HEK293 (cell line): ENCODE results near the gene IL15.

Source experiments
- BCL11B ChIP-seq: fragments of 450-650 bp; formaldehyde crosslinking; IDR thresholded peaks from 2 replicates; pipeline ENCODE4 v1.5.1; 2016; ENCODE audit warnings: low read depth, missing biosample characterization, missing genetic modification characterization
- CTCF ChIP-seq: fragments of 450-650 bp; formaldehyde crosslinking; IDR thresholded peaks from 2 replicates; pipeline ENCODE4 v1.5.1; 2016; ENCODE audit warnings: missing biosample characterization, missing genetic modification characterization
- IKZF3 ChIP-seq: fragments of 450-650 bp; IDR thresholded peaks from 2 replicates; pipeline ENCODE4 v1.5.0; 2018; ENCODE audit warnings: missing biosample characterization, mild to moderate bottlenecking, missing genetic modification characterization, moderate library complexity
- KLF16 ChIP-seq: fragments of 450-650 bp; formaldehyde crosslinking; IDR thresholded peaks from 2 replicates; pipeline ENCODE4 v1.5.1; 2017; ENCODE audit warnings: missing biosample characterization, missing genetic modification characterization
- KLF7 ChIP-seq: fragments of 450-650 bp; formaldehyde crosslinking; IDR thresholded peaks from 2 replicates; pipeline ENCODE4 v1.5.1; 2016; ENCODE audit warnings: missing biosample characterization, missing genetic modification characterization, borderline replicate concordance
- MEIS1 ChIP-seq: sonication (generic); formaldehyde crosslinking; IDR thresholded peaks from 2 replicates; pipeline ENCODE4 v1.8.1; 2022; ENCODE audit warnings: missing genetic modification reagents, mild to moderate bottlenecking, borderline replicate concordance
- OVOL3 ChIP-seq: fragments of 450-650 bp; formaldehyde crosslinking; IDR thresholded peaks from 2 replicates; pipeline ENCODE4 v1.5.1; 2016; ENCODE audit warnings: missing biosample characterization, missing genetic modification characterization
- PRDM4 ChIP-seq: fragments of 450-650 bp; formaldehyde crosslinking; IDR thresholded peaks from 2 replicates; pipeline ENCODE4 v1.5.1; 2017; ENCODE audit warnings: missing biosample characterization, missing genetic modification characterization
- TSHZ1 ChIP-seq: fragments of 450-650 bp; formaldehyde crosslinking; IDR thresholded peaks from 2 replicates; pipeline ENCODE4 v1.5.1; 2016; ENCODE audit warnings: missing biosample characterization, missing genetic modification characterization, borderline replicate concordance
- YY1 ChIP-seq: fragments of 450-650 bp; formaldehyde crosslinking; IDR thresholded peaks from 2 replicates; pipeline ENCODE4 v1.5.1; 2018; ENCODE audit warnings: missing biosample characterization, missing genetic modification characterization
- ZBTB1 ChIP-seq: fragments of 450-650 bp; formaldehyde crosslinking; IDR thresholded peaks from 2 replicates; pipeline ENCODE4 v1.5.1; 2016; ENCODE audit warnings: missing biosample characterization, missing genetic modification characterization
- ZBTB21 ChIP-seq: fragments of 450-650 bp; formaldehyde crosslinking; IDR thresholded peaks from 2 replicates; pipeline ENCODE4 v1.5.1; 2017; ENCODE audit warnings: missing biosample characterization, missing genetic modification characterization
- ZBTB7A ChIP-seq: fragments of 450-650 bp; formaldehyde crosslinking; IDR thresholded peaks from 2 replicates; pipeline ENCODE4 v1.5.1; 2016; ENCODE audit warnings: low read depth, missing biosample characterization, missing genetic modification characterization
- ZFP37 ChIP-seq: fragments of 450-650 bp; formaldehyde crosslinking; IDR thresholded peaks from 2 replicates; pipeline ENCODE4 v1.5.1; 2016; ENCODE audit warnings: missing biosample characterization, missing genetic modification characterization
- ZFP69B ChIP-seq: fragments of 450-650 bp; formaldehyde crosslinking; IDR thresholded peaks from 2 replicates; pipeline ENCODE4 v1.5.1; 2016; ENCODE audit warnings: missing biosample characterization, missing genetic modification characterization
- ZNF16 ChIP-seq: fragments of 450-650 bp; formaldehyde crosslinking; IDR thresholded peaks from 2 replicates; pipeline ENCODE4 v1.5.1; 2016; ENCODE audit warnings: low read depth, missing biosample characterization, missing genetic modification characterization
- ZNF174 ChIP-seq: fragments of 450-650 bp; formaldehyde crosslinking; IDR thresholded peaks from 2 replicates; pipeline ENCODE4 v1.5.0; 2017; ENCODE audit warnings: missing biosample characterization, mild to moderate bottlenecking, missing genetic modification characterization
- ZNF175 ChIP-seq: fragments of 450-650 bp; formaldehyde crosslinking; IDR thresholded peaks from 2 replicates; pipeline ENCODE4 v1.5.1; 2016; ENCODE audit warnings: missing biosample characterization, missing genetic modification characterization
- ZNF2 ChIP-seq: fragments of 450-650 bp; formaldehyde crosslinking; IDR thresholded peaks from 2 replicates; pipeline ENCODE4 v1.5.1; 2016; ENCODE audit warnings: missing biosample characterization, missing genetic modification characterization
- ZNF214 ChIP-seq: fragments of 450-650 bp; formaldehyde crosslinking; IDR thresholded peaks from 2 replicates; pipeline ENCODE4 v1.5.1; 2017; ENCODE audit warnings: missing biosample characterization, mild to moderate bottlenecking, missing genetic modification characterization, borderline replicate concordance
- ZNF37A ChIP-seq: fragments of 450-650 bp; IDR thresholded peaks from 2 replicates; pipeline ENCODE4 v1.5.1; 2018; ENCODE audit warnings: missing biosample characterization, missing genetic modification characterization
- ZNF398 ChIP-seq: fragments of 450-650 bp; formaldehyde crosslinking; IDR thresholded peaks from 2 replicates; pipeline ENCODE4 v1.5.1; 2017; ENCODE audit warnings: missing biosample characterization, missing genetic modification characterization
- ZNF473 ChIP-seq: fragments of 450-650 bp; formaldehyde crosslinking; IDR thresholded peaks from 2 replicates; pipeline ENCODE4 v1.5.1; 2017; ENCODE audit warnings: missing biosample characterization, missing genetic modification characterization
- ZNF514 ChIP-seq: fragments of 450-650 bp; formaldehyde crosslinking; IDR thresholded peaks from 2 replicates; pipeline ENCODE4 v1.5.1; 2016; ENCODE audit warnings: missing biosample characterization, missing genetic modification characterization
- ZNF529 ChIP-seq: fragments of 450-650 bp; formaldehyde crosslinking; IDR thresholded peaks from 2 replicates; pipeline ENCODE4 v1.5.1; 2017; ENCODE audit warnings: missing genetic modification characterization, missing biosample characterization; ENCODE audit not compliant: insufficient replicate concordance
- ZNF544 ChIP-seq: fragments of 450-650 bp; formaldehyde crosslinking; IDR thresholded peaks from 2 replicates; pipeline ENCODE4 v1.5.0; 2017; ENCODE audit warnings: missing biosample characterization, missing genetic modification characterization
- ZNF610 ChIP-seq: fragments of 450-650 bp; formaldehyde crosslinking; IDR thresholded peaks from 2 replicates; pipeline ENCODE4 v1.5.1; 2016; ENCODE audit warnings: missing biosample characterization, missing genetic modification characterization, borderline replicate concordance
- ZNF621 ChIP-seq: fragments of 450-650 bp; formaldehyde crosslinking; IDR thresholded peaks from 2 replicates; pipeline ENCODE4 v1.5.1; 2017; ENCODE audit warnings: missing biosample characterization, missing genetic modification characterization
- ZNF704 ChIP-seq: fragments of 450-650 bp; formaldehyde crosslinking; IDR thresholded peaks from 2 replicates; pipeline ENCODE4 v1.5.1; 2016; ENCODE audit warnings: missing biosample characterization, missing genetic modification characterization
- ZSCAN16 ChIP-seq: fragments of 450-650 bp; formaldehyde crosslinking; IDR thresholded peaks from 2 replicates; pipeline ENCODE4 v1.5.1; 2016; ENCODE audit warnings: missing biosample characterization, missing genetic modification characterization

Gene IL15

GRCh38 chr4:141686146-141686775 lies 49.9 kb downstream of the IL15 start (continued):
- TF ChIP-seq ZSCAN16 (tag by site-specific recombination) (no peak), ZBTB21 (tag by site-specific recombination) (peak; percentile 98), YY1 (no peak), CTCF (tag by site-specific recombination) (no peak), ZFP69B (tag by site-specific recombination) (no peak), ZBTB7A (tag by site-specific recombination) (no peak), KLF16 (0 out of 2 replicates have a peak, but pooled peaks have one; percentile 26), ZNF473 (tag by site-specific recombination) (no peak), ZNF621 (tag by site-specific recombination) (no peak), ZNF704 (tag by site-specific recombination) (peak; percentile 79; the same call in 1 of the 2 replicates), ZNF2 (tag by site-specific recombination) (no peak), IKZF3 (no peak), OVOL3 (tag by site-specific recombination) (peak; percentile 78; the same call in 1 of the 2 replicates), ZNF175 (no peak), ZBTB1 (0 out of 2 replicates have a peak, but pooled peaks have one; percentile 79), ZNF610 (tag by site-specific recombination) (no peak; the same call in 1 of the 2 replicates), ZNF529 (tag by site-specific recombination) (peak; percentile 71), ZNF214 (peak; percentile 49; the same call in 1 of the 2 replicates), PRDM4 (tag by site-specific recombination) (peak; percentile 37; the same call in 1 of the 2 replicates), ZFP37 (peak; percentile 92), ZNF514 (no peak), ZNF16 (tag by site-specific recombination) (no peak), KLF7 (tag by site-specific recombination) (peak; percentile 84; the same call in 1 of the 2 replicates), ZNF37A (tag by site-specific recombination) (no peak), TSHZ1 (no peak; the same call in 1 of the 2 replicates), MEIS1 (CRISPR knock-in tag) (no peak), ZNF174 (tag by site-specific recombination) (no peak), BCL11B (tag by site-specific recombination) (0 out of 2 replicates have a peak, but pooled peaks have one; percentile 58), ZNF398 (tag by site-specific recombination) (no peak), ZNF544 (no peak)
